ENCODE measurements around the gene ACTR1A.
"Not testable (repeated sequence)": the region's sequence is repeated elsewhere in the genome, so short reads cannot be mapped to it uniquely, and the experiment has no call there.

The ACTR1A gene

GRCh38 chr10:102502337-102503151 is at the start of gene ACTR1A:
TSS of gene ACTR1A (minus strand) at chr10:102502712. CDS start at chr10:102502647, 65 bp downstream.
- peak; percentile 98 for DNase-seq

DNA sequence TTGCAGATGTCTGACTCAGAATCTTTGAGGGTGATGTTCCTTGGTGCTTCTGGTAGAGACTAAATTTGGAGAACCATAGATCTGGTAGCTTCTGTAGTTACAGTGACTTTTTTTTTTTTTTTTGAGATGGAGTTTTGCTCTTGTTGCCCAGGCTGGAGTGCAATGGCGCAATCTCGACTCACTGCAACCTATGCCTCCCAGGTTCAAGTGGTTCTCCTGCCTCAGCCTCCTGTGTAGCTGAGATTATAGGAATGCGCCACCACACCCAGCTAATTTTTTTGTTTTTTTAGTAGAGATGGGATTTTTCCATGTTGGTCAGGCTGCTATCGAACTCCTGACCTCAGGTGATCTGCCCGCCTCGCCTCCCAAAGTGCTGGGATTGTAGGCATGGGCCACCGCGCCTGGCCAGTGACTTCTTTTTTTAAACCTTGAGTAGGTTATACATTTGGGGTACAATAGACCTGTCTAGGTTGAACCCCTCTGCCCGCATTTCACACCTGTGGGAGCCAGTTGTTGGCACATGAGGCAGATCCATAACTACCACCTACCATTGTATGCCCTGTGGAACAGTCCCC is 48.2 kb upstream of the ACTR1A start:
- DNase-seq = no peak

GRCh38 chr10:102549549-102549948 is 47.0 kb upstream of the ACTR1A start:
- no peak for DNase-seq

DNA sequence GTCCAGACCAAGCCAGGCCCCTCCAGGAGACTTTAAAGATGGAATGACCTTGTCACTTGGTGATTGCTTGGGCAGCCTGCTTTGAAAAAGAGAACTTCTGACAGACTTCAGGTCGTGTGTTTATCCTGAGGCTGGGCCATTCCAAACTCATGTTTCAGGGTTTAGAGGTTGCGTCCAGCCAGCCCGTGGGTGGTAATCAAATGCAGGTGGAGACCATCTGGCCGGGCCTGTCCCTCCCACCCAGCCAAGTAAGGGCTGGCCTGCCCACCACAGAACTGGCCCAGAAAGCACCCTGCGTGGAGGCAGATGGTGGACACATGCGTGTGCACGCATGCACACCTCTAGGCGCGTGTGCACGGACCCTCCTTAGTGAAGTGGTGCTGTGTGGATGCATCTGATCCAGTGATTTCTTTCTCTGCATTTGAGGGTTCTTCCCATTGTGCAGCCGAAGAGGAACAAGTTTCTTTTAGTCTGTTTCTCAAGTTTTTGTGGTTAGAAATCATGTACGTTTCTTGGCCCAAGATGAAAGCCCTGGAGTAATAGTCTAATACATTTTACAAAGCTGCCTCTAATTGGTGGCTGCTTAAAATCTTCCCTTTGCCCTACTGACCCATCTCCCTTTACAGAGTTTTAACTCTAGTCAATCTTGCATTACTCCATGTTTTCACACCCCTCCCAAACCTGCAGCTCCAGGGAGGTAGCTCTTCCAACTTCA is 44.3 kb upstream of the ACTR1A start:
- no peak for DNase-seq

DNA sequence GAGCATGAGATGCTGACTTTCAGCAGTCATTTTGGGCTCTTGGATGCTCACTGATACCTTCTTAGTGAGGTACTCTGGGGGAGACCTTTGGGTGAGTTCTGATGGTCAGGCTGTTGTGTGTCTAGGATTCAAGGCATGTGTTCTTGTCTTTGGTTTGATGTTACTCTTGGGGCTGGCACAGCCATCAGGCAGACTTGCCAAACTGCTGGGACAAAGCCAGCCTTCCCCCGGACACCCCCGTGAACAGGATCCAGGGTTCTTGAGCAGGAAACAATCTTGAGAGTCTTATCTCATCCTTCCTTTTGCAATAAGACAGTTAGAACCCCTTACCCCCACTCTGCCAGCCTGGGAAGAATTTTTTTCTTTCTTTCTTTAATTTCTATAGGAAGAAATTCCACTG is 43.5 kb upstream of the ACTR1A start:
- no peak for DNase-seq

- DNase-seq = no peak
Observed at GRCh38 chr10:102545265-102545871, 42.9 kb upstream of the ACTR1A start.

GRCh38 chr10:102542800-102543418 is 40.4 kb upstream of the ACTR1A start:
- DNase-seq = no peak

GRCh38 chr10:102540023-102540422 is 37.5 kb upstream of the ACTR1A start:
- no peak for DNase-seq

DNA sequence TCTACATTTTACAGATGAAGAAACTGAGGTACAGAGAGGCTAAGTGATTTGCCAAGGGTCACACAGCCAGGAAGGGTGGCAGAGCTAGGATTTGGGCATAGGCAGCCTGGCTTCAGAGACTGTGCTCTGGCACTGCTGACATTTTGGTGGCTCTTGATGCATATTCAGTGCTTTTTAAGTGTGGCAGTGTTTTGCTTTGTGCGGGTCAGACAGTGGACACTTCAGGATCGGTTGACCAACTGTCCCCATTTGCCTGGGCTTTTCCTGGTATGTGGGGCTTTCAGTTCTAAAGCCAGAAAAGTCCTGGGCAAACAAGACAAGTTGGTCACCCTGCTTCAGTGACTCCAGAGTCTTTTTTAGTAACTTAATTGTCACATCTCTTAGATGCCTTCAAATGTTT is 36.3 kb upstream of the ACTR1A start:
- no peak for DNase-seq

DNA sequence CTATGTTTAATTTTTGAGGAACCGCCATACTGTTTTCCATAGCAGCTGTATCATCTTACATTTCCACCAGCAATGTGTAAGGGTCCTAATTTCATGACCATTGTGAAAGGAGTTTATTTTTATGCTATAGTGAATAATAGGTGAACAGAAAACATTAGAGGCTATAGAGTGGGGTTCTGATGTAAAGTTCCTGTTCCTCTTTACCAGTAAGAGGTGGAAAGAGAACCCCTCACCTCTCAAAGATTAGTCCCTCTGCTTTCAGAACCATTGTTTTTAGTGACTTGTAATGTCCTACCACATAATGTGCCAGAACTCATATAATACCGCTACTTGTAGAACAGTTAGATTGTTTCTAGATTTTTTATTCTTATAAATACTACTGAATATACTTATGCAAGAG is 35.4 kb upstream of the ACTR1A start:
- DNase-seq = no peak

GRCh38 chr10:102537367-102537766 is 34.9 kb upstream of the ACTR1A start:
- DNase-seq = no peak

DNA sequence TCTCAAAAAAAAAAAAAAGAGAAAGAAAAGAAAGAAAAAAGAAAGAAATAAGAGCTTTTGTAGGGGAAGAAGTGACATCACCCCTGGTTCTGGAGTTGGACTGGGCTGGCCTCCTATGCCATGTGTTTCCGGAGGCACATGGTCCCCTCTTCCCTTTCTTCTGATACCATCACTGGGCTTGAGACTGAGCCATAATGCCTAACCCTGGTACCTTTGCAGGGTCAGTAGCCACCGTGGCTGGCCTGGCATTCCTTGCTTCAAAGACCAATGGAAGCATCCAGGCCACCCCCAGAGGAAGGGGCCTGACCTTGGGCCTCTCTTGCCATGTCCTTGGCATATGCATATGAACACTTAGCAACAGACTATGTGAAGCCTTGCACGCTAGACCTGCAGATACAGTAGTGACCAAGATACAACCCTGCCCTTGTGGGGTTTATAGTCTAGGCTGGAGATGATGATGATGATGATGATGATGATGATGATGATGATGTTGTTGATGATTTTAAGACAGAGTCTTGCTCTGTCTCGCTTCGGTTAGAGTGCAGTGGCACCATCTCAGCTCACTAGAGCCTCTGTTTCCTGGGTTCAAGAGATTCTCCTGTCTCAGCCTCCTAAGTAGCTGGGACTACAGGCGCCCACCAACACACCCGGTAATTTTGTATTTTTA is 33.1 kb upstream of the ACTR1A start:
- DNase-seq = no peak

DNA sequence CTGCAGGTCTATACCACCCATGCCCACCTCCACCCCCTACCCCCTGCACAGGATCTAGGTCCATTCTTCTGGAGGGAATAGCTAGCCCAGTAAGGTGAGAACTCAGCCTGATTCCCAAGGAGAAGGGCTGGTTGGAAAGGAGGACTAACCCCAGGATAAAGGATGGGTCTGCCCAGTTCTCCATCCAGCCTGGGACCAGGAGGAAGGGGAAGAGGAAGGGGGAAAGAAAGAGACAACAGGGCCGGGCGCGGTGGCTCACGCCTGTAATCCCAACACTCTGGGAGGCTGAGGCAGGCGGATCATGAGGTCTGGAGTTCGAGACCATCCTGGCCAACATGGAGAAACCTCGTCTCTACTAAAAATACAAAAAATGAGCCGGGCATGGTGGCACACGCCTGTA is 32.5 kb upstream of the ACTR1A start:
- DNase-seq = not testable (repeated sequence)

GRCh38 chr10:102534333-102534732 is 31.8 kb upstream of the ACTR1A start:
- DNase-seq = no peak

DNA sequence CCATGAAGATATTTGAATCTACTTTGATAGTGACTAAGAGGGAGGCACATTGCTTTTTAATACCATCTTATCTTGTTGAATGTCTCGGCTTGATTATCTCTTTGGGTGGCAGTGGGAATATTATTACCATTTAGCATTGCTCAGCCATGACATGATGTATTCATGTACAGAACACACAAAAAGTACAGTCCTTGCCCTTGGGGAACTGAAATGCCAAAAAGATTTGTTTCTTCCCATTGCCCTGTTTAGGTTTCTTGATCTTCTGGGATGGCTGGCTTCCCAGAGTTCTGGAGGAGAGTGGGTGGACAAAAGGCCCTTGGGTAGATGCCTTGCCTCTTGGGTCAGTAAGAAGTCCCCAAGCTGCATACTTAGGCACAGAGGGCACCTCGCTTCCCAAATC is 25.0 kb upstream of the ACTR1A start:
- no peak for DNase-seq

DNA sequence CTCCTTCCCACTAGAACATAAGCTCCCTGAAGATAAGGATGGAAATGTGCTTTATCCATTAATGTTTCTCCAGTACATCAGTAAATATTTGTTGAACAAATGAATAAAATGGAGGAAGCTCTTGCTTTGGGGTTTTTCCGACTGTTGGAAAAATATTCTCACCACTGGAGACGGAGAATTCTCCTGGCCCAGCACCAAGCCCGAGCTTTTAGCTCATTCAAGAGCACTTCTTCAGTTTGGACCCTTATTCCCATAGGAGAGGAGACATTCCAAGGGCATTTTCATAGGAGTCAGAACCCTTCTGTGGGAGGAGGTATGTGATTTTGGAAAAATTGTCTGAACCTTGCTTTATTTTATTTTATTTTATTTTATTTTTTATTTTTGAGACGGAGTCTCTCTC is 22.2 kb upstream of the ACTR1A start:
- no peak for DNase-seq

GRCh38 chr10:102523250-102524029 is 20.9 kb upstream of the ACTR1A start:
- DNase-seq = no peak

- DNase-seq = no peak
Observed at GRCh38 chr10:102522874-102523249, 20.4 kb upstream of the ACTR1A start.

DNA sequence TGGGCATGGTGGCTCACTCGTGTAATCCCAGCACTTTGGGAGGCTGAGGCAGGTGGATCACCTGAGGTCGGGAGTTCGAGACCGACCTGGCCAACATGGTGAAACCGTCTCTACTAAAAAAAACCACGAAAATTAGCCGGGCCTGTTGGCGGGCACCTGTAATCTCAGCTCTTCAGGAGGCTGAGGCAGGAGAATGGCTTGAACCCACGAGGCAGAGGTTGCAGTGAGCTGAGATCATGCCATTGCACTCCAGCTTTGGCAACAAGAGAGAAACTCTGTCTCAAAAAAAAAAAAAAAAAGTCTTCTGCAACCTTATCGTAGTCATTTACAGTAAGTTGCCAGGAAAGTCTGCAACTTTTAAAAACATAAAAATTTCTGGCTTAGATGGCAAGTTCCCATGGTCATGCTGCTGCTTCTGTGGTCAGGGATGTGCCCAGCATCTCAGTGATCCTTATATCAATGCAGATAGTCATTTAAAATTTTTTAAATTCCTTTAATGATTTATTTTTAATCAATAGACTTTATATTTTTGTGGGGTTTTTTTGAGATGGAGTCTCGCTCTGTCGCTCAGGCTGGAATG is 16.8 kb upstream of the ACTR1A start:
- DNase-seq = no peak

DNA sequence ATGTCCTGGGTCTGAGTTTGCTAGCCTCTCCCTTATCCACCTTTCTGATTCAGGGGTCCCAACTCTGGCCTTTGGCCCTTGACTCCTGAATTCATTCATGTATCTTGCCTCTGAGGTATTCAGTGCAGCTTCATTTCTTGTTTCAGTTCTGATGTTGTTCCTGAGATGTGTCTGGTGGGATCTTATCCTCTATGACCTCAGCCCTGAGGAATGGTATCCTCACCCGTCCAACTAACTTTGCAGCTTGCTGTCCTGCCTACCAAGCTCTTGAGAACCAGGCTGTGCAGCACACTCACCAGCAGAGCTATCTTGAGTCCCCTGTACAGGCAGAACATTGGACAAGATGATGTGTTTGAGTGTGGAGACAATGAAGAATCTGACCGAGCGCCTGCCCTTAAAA is 15.0 kb upstream of the ACTR1A start:
- DNase-seq = no peak

- DNase-seq = no peak
Observed at GRCh38 chr10:102515724-102516123, 13.2 kb upstream of the ACTR1A start.

Data from NCI-H1436 (cell line).